GM18508 (cell line): ENCODE data around the gene CDS2.

Experiments
- ATAC-seq: cut with Tn5 transposase; IDR thresholded peaks from one replicate; pipeline ENCODE4 v1.9.1; 2021; ENCODE audit warnings: moderate number of reproducible peaks; ENCODE audit not compliant: insufficient read depth, unreplicated experiment

CDS2 gene

DNA sequence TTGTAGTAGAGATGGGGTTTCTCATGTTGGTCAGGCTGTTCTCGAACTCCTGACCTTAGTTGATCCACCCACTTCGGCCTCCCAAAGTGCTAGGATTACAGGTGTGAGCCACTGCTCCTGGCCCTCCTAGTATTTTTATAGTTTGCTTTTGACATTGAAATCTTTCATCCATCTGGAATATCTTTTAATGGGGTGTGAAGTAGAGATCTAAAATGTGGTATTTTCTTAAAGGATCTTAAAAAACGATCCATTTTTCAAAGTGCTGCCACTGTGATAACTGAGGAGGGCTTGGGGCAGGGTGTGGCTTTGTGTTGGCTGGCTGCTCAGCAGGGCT lies 23.1 kb downstream of the CDS2 start:
- ATAC-seq = no peak

DNA sequence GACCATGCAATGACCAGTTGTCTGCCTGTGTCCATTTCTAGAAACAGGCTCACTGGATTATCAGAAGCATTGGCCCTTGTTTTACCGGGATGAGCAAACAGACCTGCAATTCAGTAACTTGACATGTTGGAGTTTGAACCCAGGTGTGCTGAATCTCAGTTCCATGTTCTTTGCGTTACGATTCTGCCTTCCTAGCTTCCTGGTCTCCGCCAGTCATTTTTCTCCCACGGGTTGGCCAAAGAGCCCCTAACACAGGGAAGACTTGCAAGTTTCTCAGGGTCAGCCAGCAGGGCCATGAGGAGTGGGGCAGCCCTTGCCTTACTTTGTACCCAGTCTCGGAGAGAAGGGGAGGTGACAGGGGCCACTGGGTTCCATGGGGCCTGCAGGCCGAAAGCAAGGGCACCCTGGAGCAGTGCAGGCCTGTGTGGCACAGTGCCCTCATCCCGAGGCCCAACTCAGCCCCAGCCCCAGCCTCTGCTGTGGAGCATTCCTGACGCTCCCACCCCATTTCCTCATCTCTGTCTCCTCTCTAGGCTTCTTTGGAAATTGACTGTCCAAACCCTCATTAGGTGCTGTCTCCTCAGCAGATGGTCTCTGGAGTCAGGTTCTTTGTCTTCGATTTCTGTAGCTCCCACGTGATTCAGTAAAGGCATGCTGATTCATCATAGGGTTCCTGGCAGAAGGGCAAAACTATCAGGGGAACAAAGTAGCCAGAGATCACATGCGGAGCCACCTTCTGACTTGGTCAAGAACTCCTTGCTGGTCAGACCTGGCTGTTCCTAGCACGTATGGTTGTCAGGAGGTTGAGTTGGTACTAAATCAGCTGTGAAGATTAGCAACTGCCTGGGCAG lies 23.6 kb downstream of the CDS2 start:
- ATAC-seq = no peak

- no peak for ATAC-seq
Observed at GRCh38 chr20:5153152-5153467, 26.3 kb downstream of the CDS2 start.

GRCh38 chr20:5153612-5154542 lies 27.1 kb downstream of the CDS2 start:
- ATAC-seq = no peak

- ATAC-seq = no peak
Observed at GRCh38 chr20:5154543-5154925, 27.7 kb downstream of the CDS2 start.

- no peak for ATAC-seq
Observed at GRCh38 chr20:5155404-5155803, 28.6 kb downstream of the CDS2 start.

DNA sequence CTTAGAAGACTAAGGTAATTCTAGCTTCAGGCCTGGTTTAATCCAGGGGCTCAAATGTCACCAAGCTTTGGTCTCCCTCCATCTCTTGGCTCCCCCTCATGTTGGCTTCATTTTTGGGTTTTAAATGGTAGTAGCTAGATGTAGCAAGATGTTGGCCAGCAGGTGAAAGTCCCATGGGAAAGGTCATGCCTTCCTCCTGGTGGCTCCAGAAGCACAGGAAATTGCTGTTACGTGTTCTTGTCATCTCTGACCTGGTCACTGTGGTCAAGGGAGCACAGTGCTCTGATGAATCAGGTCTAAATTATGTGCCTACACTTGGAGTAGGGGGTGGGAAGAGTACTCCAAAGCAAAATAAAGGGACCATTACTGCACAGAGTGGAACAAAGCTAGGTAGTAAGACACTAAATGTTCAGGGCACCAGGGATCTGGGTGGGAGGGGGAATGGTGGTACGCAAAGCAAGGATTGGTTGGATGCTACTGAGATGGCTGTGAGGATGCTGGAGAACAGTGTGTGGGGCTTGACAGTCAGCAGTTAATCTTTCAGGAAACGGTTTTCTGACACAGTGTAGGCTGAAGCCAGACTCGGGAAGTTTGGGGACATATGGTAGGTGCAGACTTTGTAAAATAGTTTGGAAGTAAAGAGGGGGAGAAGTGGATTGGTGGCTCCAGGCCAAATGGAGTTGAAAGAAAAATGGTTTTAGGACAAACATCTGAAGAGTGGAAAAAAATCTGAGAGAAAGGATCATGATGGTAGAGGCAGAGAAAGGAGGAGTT lies 30.1 kb downstream of the CDS2 start:
- no peak for ATAC-seq

- ATAC-seq = no peak
Observed at GRCh38 chr20:5159928-5160327, 33.1 kb downstream of the CDS2 start.

DNA sequence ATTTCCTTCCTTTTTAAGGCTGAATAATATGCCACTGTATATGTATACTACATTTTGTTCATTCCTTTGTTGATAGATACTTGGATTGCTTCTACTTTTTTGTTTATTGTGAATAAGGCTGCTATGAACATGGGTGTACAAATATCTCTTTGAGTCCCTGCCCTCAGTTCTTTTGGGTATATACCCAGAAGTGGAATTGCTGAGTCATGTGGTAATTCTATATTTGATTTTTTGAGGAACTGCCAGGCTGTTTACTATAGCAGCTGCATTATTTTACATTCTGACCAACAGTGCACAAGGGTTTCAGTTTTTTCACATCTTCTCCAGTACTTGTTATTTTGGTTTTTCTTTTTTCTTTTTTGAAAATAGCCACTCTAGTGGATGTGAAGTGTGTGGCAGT lies 34.1 kb downstream of the CDS2 start:
- no peak for ATAC-seq

GRCh38 chr20:5161536-5162164 lies 34.8 kb downstream of the CDS2 start:
- ATAC-seq = no peak

DNA sequence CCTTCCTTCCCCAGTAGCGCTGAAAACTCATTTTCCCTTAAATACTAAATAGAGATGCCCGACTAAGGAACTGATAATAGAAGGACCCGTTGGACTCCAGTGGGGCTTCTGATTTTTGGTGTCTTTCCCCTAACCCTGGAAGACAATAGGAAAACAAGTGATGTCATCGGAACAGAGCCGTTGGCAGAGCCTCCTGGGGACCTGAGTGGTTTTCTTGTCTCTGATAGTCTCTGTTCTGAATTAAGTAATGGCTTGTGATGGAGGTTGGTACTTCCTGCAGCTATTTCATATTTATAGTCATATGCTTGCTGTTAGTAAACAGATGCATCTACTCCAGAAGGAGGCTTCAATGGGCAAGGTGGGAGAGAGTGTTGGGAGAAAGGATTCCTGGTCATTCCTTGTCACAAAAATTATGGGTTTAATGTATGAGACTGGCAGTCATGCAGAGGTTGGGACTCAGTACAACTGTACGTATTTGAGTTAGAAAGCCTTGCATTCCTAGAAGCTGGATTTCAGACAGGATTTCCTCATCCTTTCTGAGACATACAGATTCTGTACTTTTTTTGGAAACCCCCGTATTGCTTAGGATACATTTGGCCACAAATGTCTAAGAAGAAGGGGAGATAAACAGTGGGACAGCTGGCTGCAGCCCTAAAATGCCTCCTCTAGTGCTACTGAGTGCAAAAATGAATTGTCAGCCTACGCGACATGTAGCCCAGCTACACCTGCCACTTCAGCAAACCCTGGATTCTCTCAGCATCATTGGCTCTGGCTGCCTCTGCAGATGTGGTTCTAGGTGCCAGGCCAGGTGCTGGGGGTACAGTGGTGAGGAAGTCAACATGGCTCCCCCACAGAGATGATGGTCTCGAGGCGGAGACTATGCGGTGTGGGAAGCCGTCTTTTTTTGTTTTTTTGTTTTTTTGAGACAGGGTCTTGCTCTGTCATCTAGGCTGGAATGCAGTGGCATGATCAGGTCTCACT lies 38.1 kb downstream of the CDS2 start:
- ATAC-seq = no peak

DNA sequence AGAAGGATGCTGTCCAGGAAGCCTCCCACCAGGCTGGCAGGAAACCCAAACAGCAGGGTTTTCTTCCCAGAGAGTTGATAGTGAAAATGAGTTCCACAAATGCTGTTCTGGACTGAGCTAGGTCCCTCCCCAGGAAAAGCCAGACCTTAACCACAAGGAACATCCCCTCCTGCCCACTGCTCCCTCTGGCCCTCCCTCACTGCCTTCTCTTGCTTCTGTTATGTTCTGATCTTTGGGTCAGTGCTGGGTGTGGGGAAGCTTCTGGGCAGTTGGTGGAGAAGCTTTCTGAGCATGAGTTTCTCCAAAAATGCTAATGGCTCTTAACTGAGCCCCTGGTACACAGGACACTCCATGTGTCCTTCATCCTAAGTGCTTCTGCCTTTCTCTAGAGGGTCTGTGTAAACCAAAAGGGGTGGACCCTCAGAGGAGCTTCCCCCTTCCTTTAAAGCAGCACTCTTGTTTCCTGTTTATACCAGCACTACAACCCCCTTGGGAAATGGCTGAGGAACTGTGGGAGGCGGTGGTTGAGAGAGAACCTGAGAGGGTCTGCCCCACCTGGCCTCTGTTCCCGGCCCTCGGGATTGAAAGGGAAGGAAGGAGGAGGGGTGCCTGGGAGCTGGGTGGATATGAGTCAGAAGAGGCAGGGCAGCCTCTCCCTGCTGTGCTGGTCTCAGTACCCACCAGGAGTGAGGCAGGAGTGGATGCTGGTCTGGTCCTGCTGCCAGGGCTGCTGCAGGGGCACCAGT lies 42.0 kb downstream of the CDS2 start:
- ATAC-seq = no peak

DNA sequence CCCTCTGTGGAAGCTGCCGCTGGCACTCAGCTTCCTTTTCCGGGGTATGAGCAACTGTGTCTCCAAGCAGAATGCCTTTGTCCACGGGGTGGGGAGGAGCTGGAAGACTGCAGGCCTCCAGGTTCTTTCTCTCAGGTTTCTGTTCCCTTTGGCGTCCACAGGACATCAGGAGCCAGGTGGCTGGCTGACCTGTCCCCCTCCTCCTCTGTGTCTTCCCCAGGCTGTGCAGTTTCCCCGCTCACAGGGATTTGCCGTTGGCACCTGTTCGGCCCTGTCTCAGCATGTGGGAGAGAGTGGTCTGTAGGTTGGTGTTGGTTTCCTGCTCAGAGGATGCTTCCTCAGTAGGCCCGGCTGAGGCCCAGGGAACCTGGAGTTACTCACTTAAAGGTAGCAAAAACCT lies 43.5 kb downstream of the CDS2 start:
- ATAC-seq = no peak

GRCh38 chr20:5171064-5171789 lies 44.4 kb downstream of the CDS2 start:
- ATAC-seq = no peak

- ATAC-seq = no peak
Observed at GRCh38 chr20:5171790-5172164, 45.0 kb downstream of the CDS2 start.

DNA sequence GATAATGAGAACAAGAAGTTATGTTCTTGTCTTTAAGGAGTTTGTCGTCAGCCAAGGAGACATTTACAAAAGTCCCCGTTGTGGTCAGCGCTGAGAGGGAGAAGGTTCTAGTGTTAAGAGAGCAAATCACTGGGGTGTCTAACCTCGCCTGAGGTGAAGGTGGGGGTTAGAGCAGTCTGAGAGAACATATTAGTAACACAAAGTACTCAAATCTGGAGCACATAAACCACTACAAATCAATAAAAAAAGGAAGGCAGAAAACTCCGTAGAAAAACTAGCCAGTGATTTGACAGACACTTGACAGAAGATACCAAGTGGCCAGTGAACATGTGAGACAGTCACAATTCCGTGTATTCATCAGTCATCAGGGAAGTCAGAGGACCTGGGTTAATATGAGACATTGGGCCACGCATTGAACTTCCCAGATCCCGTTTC lies 45.4 kb downstream of the CDS2 start:
- no peak for ATAC-seq

- ATAC-seq = no peak
Observed at GRCh38 chr20:5172903-5173463, 46.2 kb downstream of the CDS2 start.

GRCh38 chr20:5173751-5174150 lies 46.9 kb downstream of the CDS2 start:
- no peak for ATAC-seq
